Lower leg skin (tissue), 3 donors: ENCODE results near the gene TLR6.

ENCODE experiments used
- POLR2A ChIP-seq, 2 donors: fragments of 450-650 bp; IDR thresholded peaks; one replicate each; pipeline ENCODE4 v1.6.1; 2016 to 2017; ENCODE audit warnings: antibody characterized with exemption in 2 of 2, mild to moderate bottlenecking in 1 of 2, moderate library complexity in 1 of 2
- TF ChIP-seq, protein P1 (sequence below), 3 donors: fragments of 450-650 bp; IDR thresholded peaks; one replicate each; pipeline ENCODE4 v1.5.1; 2016; ENCODE audit warnings: antibody characterized with exemption in 3 of 3, mild to moderate bottlenecking in 3 of 3, moderate library complexity in 2 of 3

DNA sequence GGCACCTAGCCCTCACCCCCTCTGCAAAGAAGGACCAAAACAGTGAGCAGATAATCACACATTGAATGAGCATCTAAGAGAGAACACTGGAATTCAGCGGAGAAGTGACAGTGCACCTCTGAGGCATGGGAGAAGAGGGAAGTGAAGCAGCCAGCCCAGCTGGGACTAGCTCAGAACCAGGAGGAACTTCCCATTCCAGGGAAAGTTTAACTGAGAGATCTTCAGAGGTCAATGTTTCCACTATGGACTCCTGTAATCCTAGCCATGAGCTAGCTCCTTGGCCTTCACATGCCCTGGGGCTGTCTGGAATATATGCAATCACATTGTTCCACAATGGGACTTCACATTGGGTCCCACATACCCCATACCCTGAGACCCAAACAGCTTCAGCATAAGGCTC lies 24.4 kb downstream of the TLR6 start:
- TF ChIP-seq POLR2A (IDR thresholded peaks at IDR 0.05), result no peak
- TF ChIP-seq, protein P1, sequence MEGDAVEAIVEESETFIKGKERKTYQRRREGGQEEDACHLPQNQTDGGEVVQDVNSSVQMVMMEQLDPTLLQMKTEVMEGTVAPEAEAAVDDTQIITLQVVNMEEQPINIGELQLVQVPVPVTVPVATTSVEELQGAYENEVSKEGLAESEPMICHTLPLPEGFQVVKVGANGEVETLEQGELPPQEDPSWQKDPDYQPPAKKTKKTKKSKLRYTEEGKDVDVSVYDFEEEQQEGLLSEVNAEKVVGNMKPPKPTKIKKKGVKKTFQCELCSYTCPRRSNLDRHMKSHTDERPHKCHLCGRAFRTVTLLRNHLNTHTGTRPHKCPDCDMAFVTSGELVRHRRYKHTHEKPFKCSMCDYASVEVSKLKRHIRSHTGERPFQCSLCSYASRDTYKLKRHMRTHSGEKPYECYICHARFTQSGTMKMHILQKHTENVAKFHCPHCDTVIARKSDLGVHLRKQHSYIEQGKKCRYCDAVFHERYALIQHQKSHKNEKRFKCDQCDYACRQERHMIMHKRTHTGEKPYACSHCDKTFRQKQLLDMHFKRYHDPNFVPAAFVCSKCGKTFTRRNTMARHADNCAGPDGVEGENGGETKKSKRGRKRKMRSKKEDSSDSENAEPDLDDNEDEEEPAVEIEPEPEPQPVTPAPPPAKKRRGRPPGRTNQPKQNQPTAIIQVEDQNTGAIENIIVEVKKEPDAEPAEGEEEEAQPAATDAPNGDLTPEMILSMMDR (IDR thresholded peaks at IDR 0.05), result no peak
